CD4-positive, alpha-beta T cell treated with Interleukin-4 for 1 hour (primary cell): ENCODE data around the gene PDCD1LG2.
"Not testable (repeated sequence)": the region's sequence is repeated elsewhere in the genome, so short reads cannot be mapped to it uniquely, and the experiment has no call there.

Experiments used
- DNase-seq, 2 donors: peaks; one replicate each; pipeline ENCODE4 v3.0.0-alpha.2; 2020 to 2022

Gene PDCD1LG2

DNA sequence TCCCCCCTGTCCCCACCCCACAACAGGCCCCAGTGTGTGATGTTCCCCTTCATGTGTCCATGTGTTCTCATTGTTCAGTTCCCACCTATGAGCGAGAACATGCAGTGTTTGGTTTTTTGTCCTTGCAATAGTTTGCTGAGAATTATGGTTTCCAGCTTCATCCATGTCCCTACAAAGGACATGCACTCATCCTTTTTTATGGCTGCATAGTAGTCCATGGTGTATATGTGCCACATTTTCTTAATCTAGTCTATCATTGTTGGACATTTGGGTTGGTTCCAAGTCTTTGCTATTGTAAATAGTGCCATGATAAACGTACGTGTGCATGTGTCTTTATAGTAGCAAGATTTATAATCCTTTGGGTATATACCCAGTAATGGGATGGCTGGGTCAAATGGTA lies 15.6 kb upstream of the PDCD1LG2 start:
- not testable (repeated sequence) for DNase-seq

DNA sequence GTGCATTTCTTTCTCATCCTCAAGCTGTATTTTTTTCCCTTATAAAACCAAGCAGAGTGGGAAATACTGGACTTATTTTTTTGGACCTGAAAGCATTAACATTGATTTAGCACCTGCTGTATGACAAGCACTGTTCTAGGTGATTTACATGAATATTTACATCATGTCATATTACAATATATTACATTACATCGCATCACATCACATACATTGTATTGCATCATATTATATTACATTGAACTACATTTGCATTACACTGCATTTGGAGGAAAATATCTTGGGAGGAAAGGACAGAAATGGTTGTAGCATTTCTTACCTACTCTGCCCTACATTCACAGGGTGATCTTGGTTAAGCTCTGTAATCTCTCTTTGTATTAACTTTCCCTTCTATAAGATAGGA lies 11.2 kb upstream of the PDCD1LG2 start:
- DNase-seq: no peak

DNA sequence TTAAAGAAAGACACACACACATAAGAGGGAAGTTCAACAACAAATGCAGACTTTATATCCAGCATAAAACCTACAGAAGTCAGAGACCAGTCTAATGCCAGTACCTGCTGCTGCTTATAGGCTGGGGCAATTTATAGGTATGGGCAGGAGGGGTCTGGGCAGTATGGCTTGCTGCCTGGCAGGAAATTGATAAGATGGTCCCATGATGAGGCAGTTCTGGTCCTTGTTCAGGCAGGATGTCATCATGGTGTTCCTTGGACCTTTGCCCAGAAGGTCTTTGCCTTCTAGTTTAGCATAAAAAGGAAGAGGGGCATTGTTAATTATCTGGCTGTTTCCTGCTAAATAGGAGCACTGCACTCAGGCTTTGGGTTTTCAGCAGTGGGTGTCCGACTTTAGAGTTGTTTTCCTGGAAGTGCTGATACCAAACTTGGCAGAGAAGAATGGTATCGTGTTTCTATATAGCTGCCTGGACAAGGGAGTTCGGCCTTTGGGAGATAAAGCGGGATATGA lies 10.4 kb upstream of the PDCD1LG2 start:
- DNase-seq: no peak

DNA sequence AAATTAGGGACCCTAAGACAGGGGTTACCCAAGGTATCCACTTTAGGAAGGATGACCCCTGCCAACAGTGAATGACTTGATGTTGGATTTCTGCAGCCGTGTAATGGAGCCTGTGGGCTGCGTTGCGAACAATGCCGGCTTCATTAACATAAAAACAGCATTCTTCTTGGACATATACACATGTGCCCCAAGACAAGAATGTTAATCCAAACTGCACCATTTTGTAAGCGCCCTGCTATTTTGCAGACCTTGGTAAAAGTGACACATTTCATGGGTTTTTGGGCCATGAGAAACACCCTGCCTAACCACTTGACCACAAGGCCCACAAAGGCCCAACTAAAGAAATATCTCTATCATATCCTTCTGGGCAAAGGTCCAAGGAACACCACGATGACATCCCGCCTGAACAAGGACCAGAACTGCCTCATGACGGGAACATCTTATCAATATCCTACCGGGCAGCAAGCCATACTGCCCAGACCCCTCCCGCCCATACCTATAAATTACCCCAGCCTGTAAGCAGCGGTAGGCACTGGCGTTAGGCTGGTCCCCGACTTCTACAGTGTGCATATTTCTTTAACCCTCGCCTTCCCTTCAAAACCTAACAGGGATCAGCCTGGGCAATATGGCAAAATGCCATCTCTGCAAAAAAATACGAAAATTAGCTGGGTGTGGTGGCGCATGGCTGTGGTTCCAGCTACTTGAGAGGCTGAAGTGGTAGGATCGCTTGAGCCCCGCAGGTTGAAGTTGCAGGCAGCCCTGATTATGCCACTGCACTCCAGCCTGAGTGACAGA lies 9.7 kb upstream of the PDCD1LG2 start:
- DNase-seq: no peak

DNA sequence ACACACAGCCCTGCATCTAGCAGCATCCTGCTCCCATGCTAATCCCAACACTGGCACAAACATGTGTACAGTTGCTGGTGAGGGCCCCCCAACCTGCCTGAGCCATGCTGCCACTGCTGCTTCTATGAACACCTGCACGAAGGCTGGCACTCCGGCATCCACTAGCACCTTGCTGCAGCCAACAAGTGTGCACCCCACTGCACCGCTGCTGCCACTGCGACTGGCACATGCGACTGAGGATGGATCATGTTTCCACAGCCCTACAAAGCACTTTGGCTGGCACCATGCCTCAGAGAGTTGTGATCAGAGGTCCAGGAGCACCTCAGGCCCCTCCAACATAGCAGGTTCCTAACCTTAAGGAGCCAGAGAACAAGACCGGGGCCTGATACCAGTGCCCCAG lies 7.8 kb upstream of the PDCD1LG2 start:
- DNase-seq: no peak

DNA sequence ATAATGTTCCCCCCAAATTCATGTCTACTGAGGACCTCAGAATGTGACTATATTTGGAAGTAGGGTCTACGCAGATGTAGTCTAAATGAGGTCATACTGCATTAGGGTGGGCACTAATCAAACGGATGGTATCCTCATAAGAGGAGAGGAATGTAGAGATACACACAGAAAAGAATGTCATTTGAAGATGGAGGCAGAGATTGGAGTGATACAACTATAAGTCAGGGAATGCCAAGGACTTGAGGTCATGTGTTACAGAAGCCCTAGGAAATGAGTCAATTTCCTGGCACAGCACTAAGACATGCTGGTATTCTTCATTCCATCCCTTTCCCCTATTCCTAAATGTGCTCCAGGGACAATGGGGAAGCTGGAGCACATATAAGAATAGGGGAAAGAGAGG lies 758 bp upstream of the PDCD1LG2 start:
- DNase-seq: no peak

DNA sequence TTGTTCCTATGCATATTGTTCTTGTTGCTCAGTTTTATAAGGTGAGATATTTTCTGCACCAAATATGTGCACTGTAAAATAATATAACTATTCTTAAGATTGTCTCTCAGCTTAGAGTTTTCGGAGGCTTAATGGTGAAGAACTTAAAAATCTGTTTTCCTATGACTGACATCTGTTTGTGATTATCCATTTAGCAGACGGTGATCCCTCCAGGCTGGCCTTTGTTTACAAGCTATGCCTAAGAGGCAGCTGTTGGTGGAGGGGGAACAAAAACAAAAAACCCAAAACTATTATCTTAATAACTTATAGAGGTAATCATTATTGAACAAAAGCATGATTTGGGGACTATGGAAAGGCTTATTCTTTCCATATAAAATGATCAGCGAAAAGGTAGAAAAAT lies 658 bp downstream of the PDCD1LG2 start:
- DNase-seq: no peak

DNA sequence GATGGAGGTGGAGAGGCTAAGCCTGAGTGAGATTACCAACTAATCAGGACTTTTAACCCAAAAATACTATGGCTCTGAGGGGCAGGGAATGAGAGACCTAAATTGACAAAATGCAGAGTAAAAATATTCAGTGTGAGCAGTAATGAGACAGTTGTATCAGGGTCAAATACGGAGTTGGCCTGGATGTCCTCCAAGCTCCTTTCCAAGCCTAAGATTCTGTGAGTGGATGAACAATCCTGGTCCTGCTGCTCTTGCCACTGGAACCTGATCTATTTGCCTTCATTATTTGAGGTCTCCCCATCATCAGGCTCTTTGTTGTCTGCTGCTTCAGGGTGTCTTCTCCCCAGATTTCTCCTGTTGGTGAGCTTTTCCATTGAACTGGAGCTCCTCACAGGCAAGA lies 1.1 kb downstream of the PDCD1LG2 start:
- no peak for DNase-seq

DNA sequence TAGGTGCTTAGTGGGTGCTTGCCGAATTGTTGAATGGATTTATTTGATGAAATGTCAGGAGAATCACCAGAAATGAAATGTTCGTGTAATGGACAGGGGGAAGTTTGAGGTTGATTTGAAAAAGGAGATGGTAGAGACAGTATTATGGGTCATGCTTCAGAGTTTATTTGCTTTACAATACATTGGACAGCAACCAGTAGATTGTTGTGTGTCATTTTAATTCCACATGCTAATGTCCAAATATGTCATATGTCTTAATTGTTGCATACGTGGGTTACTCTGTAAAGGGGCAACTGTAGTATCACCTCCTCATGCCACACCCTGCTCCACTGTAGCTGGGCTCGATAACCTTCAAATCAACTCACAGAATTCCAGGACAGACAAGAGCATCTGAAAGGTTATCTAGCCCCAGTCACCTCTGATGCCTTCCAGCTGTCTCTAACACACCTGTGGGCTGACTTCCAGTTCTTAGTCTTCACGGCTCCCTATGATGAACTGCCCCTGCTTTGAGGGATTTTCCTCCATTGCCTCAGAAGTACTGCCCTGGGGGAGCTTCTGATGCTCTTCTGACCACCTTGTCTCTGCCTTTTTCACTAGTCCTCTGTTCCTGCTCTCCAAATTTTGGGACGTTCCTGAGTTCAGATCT lies 1.7 kb downstream of the PDCD1LG2 start:
- DNase-seq: no peak

DNA sequence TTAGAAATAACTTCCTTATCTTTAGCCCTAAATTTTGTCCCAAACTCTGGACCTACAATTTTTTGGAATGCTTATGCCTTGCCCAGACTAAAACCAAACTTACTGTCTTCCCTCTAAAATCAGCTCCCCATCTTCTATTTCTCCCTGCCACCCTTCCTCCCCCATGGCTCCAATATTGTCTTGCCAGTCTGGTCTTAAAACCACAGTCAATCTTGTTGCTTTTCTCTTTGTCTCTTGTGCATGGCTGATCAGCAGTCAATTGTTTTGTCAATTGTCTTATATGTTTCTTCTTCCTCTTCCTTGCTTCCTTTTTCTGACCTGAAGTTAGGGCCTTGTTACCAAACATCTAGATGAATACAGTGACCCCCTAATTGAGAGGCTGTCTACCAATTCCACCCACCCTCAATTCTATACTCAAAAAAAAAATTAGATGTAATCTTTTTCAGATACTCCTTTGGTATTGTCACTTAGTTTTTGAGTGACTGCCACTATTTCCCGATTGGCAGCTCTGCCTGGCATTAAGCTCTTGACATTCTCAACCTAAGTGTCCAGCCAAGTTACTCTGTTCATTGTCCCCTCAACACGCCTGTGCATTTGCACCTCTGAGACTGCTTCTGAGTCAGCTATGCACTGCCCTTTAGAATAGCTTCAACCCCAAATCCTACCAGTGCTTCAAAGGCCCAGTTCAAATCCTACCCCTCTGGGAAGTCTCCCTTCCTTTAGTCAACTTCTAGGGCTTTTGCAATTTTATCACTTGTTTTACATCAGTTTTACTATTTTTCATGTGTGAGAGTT lies 2.5 kb downstream of the PDCD1LG2 start:
- DNase-seq: no peak

DNA sequence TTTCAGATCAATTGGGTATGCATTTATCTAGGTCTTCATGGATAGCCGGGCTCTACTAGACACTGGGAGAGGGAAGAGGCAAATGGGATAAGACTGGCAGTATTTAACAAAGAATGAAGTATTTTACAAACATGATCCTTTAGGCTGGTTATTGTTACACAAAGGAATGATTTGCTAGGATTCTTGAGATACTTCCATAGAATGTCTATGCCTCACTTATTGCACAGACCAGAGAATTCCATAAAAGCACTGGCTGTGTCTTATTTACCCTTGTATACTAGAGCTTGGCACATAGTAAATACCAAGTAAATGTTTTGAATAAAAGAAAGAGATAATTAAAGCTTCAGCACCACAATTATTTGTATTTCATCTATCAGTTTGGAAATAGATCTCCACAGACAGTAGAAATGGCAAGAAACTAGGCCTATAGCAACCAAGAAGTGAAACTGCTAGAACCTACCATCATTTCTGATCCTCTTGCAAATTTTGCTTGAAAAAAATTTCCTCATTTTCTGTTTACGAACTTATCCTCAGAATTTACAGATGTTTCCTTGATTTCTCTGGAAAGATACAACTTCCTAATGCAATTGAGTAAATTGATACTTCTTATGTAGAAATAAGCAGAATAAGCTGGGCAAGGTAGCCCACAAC lies 3.8 kb downstream of the PDCD1LG2 start:
- DNase-seq: no peak

DNA sequence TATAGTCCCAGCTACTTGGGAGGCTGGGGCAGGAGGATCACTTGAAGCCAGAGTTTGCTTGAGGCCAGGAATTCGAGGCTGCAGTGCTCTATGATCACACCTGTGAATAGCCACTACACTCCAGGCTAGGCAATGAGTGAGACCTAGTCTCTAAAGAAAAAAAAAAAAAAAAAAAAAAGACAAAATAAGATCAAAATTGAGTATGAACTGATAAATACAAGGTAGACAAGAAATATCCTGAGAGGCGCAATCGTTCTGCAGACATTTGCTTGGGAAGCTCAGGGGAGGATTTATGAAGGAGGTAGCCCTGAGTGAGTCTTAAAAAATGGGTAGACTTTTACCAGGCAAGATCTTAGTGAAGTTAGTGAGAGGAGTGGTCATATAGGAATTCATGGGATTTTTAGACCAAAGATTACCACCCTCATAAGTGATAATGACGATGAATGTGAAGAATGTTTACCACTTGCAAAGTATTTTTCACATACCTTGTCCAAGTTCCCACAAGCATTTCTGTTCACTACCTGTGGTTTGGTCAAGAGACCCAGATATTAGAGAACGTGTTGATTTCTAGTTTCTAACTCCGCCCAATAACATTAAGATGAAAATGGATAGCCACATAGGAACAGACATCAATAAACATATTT lies 4.4 kb downstream of the PDCD1LG2 start:
- no peak for DNase-seq

DNA sequence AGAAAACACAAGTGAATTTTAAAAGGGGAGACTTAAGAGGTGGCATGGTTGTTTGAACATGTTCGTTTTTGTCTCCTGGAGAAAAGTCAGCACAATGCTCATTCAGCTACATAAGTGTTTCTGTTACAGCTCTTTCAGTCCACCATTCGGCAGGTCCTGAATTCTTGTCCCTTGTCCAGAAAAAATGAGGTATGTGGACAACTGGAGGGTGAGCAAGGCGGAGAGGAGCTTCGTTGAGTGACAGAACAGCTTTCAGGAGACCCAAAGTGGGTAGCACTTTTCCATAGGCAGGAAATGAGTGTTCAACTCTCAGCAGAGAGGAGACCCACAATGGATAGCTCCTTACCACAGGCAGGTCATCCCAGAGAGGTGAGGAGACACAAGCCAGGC lies 4.9 kb downstream of the PDCD1LG2 start:
- no peak for DNase-seq

DNA sequence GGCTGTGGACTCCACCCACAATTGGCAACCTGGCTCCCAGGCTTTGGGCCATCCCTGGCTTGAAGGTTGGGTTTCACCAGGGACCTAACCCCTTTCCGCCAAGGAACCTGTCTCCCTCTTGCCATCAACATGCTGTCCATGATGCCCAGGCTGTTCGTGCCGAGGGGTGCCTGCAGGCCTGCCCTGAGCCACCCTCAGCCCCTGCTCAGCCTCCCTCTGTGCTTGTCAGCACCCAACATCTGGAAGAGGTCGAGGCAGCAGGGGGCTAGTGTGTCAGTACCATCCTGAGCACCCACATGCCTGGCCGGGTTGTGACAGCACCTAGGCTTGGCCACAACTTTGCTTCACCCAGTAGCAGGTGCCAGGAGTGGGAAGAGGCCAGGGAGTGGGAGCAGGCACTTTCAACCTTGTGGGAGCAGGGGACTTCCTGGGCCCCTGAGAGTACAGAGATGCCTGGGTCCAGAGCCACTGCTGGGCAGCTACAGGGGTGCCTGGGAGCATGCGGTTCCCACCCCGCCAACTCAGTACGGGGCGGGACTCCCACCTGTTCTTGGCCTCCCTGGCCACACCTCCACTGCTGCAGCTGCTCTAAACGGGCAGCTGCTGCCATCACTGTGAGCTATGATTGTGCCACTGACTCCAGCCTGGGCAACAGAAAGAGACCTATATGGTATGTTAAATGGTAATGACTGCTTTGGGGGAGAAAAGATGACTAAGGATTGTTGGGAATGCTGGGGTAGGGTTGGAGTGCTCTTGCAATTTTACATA lies 6.3 kb downstream of the PDCD1LG2 start:
- DNase-seq: no peak

DNA sequence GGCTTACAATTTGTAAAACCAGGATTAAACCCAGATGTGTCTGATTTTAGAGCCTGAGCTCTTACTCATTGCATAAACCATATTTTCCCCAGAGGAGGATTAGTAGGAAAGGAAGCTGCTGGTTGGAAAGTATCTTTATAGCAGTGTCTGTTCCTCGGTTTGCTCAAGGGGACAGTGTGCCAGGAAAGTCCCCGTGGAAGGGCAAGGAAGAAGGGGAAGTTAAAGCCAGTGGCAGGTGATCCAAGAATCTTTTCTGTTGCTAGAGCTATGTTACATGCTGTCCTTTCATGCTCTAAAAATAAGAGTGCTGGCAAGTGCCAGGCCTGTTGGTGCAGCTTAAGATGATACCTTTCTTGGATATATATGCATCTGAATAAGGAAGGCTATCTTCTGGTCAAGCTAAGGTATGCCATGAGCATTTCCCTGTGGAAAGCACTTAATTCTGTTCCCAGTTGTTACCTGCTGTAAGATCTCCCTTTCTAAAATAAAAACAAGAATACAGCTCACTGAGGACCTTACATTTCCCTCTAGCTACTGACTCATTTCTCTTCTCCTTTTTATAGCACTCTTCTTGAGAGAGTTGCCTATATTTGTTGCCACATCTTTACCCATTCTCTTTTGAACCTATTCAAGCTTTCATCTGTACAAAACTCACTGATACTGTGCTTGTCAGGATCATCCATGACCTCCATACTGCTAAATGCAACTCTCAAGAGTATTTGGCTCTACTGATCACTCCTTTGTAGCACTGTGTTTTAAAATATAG lies 8.0 kb downstream of the PDCD1LG2 start:
- no peak for DNase-seq

DNA sequence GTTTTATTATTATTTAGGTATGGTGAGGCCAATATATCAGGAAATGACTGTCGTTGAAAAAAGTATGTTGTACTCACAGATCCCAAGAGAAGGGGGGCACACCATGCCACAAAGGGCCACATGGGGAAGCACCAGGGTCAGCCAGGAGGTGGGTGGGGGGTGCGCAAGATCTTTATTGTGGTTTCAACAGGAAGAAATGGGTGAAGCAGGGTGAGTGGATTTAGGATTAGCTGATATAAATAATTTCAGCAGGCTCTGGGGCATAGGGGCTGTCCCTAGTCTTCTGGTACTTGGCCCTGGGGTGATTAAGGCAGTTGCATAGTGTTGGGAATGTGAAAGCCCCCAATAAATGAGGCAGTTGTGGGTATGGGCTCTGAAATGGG lies 8.6 kb downstream of the PDCD1LG2 start:
- no peak for DNase-seq

DNA sequence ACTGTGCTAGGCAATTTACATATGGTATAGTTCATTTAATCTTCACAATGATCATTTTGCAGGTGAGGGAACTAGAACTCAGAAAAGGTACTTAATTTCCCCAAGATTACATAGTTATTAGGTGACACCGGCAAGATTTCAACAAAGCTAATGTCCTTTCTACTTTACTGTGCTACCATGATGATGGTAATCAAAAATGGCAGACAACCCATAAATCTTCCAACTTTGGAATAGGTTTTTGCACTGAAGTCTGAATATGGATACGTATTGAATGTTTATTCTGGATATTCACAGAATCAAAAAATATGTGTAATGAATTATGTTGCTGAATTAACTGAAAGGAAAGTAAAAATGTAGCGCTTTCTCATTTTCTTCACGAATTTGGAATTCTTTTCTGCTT lies 13.8 kb downstream of the PDCD1LG2 start:
- no peak for DNase-seq

DNA sequence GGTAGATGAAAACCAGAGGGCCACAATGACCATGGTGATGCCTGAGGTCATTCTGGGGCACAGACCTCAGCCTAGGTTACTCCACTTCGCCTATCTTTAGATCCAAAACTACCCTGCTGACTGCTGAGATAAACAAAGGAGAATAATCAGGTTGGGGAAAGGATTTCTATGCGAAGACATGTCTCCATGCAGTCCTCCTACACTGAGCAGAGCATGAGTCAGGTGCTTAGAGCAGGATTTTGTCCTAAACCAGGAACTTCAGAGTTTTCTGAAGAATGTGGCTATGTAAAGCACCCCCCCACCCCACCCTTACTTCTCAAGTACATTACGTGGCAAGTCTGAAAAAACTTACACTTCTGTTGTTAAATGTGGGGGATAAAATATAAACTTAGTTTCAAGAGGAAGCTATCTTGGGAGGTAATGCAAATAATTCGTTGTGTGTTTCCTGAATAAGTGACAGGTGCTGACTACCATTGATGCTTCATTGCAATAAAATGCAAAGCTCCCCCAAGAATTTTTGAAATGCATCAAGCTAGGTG lies 19.4 kb downstream of the PDCD1LG2 start:
- peak in 1 of 2 donors; percentile 21 for DNase-seq

DNA sequence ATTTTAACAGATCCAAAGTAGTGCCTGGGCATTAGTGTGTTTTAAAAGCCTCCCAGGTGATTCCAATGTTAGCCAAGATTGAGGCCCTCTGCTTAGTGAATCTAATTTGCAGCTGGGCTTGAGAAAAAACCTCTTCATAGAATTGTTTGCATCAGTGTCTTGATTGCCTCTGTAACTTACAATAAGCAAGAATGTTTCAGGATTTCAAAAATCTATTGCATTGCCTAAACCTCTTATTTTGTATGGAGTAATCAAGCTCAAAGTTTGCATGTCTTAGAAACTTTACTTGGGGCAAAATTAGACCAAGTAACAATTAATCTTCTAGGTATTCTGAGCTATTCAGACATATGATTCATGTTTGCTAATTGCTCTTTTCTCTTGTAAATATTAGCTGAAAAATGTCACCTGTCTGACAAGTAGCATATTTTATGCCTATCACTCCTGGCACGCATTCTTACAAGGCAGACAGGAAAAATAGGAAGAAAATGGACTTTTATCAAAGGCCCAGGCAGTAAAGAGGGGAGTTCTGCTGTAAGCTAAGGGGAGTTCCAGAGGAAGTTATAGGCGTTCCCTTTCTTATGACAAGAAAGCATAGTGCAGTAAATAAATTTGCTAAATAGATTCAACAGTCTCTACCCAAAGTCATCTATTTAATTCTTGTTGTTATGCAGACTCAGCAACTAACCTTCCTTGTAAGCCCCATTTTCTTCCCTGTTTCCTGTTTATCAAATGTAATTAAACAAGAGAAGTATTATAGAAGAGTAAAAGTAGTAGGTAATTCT lies 21.0 kb downstream of the PDCD1LG2 start:
- DNase-seq: peak in 1 of 2 donors; percentile 69

DNA sequence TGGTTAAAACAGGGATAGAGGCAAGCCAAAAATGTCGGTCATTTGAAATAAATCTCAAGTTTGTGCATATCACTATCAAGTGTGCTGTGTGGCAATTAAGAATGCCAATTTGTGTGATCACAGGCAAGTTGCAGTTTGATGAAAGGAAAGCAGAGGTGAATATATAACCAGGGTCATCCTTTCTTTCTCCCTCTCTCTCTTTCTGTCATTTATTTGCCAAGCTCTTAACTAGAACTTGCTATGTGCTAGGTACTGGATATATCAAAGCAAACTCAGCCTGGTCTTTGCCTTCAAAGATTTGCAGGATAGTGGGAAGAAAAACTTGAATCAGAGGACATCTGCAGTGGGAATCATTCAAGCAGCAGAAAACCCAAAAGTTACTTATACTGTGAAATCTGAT lies 22.0 kb downstream of the PDCD1LG2 start:
- no peak for DNase-seq
